Measurements from ENCODE around the gene B4GALNT2. TPM values are rescaled to one million over a fixed set of nuclear protein-coding genes. Genes with fewer than 3 reads are reported as not detected.
A peak's percentile ranks its signal among the peaks of the same experiment; 100 is the strongest.

The B4GALNT2 gene
- total and polyA plus RNA-seq, 2 of the 13 experiments (the other 11 are each of a cell fraction or from before 2014, with no cell fraction given): not detected

DNA sequence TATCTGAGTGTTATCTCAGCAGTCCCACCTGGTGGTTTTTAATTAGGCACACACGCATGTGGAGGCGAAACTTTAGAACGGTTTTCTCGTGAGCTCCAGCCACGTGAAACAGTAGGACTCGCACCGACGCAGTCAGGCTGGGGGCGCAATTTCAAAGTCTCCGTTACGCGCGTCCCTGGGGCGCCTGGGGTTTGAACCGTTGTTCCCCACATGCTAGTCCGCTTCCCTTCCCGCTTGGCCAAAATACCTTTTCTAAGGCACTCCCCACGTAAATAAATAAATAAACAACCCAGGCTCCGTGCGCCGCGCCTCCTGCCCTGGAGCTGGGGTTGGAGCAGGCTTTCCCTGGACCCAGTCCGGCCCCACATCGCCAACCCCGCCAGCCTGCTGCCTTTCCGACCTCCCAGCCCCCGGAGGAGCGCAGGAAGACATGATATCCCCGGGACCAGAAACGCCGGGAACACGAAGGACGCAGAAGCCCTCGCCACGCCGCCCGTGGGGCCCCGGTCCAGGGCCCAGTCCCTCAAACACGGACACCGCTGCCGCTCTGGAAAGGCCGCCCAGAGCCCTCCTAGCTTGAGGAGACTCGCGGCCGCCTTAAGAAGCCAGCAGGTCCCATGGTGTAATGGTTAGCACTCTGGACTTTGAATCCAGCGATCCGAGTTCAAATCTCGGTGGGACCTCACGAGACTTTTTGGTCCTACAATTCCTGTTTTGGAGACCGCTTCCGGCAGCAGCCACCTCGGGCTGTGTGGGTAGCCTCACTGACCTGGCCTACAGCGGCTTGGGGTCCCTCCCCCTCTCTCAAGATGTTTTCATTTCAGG, 59.6 kb downstream of the B4GALNT2 start (continued):
- TF ChIP-seq, protein P1, sequence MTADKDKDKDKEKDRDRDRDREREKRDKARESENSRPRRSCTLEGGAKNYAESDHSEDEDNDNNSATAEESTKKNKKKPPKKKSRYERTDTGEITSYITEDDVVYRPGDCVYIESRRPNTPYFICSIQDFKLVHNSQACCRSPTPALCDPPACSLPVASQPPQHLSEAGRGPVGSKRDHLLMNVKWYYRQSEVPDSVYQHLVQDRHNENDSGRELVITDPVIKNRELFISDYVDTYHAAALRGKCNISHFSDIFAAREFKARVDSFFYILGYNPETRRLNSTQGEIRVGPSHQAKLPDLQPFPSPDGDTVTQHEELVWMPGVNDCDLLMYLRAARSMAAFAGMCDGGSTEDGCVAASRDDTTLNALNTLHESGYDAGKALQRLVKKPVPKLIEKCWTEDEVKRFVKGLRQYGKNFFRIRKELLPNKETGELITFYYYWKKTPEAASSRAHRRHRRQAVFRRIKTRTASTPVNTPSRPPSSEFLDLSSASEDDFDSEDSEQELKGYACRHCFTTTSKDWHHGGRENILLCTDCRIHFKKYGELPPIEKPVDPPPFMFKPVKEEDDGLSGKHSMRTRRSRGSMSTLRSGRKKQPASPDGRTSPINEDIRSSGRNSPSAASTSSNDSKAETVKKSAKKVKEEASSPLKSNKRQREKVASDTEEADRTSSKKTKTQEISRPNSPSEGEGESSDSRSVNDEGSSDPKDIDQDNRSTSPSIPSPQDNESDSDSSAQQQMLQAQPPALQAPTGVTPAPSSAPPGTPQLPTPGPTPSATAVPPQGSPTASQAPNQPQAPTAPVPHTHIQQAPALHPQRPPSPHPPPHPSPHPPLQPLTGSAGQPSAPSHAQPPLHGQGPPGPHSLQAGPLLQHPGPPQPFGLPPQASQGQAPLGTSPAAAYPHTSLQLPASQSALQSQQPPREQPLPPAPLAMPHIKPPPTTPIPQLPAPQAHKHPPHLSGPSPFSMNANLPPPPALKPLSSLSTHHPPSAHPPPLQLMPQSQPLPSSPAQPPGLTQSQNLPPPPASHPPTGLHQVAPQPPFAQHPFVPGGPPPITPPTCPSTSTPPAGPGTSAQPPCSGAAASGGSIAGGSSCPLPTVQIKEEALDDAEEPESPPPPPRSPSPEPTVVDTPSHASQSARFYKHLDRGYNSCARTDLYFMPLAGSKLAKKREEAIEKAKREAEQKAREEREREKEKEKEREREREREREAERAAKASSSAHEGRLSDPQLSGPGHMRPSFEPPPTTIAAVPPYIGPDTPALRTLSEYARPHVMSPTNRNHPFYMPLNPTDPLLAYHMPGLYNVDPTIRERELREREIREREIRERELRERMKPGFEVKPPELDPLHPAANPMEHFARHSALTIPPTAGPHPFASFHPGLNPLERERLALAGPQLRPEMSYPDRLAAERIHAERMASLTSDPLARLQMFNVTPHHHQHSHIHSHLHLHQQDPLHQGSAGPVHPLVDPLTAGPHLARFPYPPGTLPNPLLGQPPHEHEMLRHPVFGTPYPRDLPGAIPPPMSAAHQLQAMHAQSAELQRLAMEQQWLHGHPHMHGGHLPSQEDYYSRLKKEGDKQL (CRISPR knock-in tag; IDR thresholded peaks at IDR 0.05; ENCODE audit: low read depth): no peak; the same call in 1 of the 2 replicates
- TF ChIP-seq LCORL (IDR thresholded peaks at IDR 0.05): peak; percentile 2; the same call in 1 of the 2 replicates
- peak; percentile 57; the same call in 1 of the 2 replicates for TF ChIP-seq LCORL (CRISPR knock-in tag; IDR thresholded peaks at IDR 0.05)
- TF ChIP-seq, protein P2, sequence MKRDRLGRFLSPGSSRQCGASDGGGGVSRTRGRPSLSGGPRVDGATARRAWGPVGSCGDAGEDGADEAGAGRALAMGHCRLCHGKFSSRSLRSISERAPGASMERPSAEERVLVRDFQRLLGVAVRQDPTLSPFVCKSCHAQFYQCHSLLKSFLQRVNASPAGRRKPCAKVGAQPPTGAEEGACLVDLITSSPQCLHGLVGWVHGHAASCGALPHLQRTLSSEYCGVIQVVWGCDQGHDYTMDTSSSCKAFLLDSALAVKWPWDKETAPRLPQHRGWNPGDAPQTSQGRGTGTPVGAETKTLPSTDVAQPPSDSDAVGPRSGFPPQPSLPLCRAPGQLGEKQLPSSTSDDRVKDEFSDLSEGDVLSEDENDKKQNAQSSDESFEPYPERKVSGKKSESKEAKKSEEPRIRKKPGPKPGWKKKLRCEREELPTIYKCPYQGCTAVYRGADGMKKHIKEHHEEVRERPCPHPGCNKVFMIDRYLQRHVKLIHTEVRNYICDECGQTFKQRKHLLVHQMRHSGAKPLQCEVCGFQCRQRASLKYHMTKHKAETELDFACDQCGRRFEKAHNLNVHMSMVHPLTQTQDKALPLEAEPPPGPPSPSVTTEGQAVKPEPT (CRISPR knock-in tag; IDR thresholded peaks at IDR 0.05; ENCODE audit: low read depth): peak; percentile 76
- no peak; the same call in 1 of the 2 replicates for TF ChIP-seq KDM6A (CRISPR knock-in tag; IDR thresholded peaks at IDR 0.05; ENCODE audit: low read depth)
- TF ChIP-seq ATF7-NPFF (CRISPR knock-in tag; IDR thresholded peaks at IDR 0.05; ENCODE audit: low read depth): peak; percentile 86
- TF ChIP-seq GATAD1 (CRISPR knock-in tag; IDR thresholded peaks at IDR 0.05): no peak; the same call in none of the 2 replicates
- no peak for TF ChIP-seq KLF9 (CRISPR knock-in tag; IDR thresholded peaks at IDR 0.05; ENCODE audit: low read depth)
- TF ChIP-seq HMG20B (CRISPR knock-in tag; conservative IDR thresholded peaks at IDR 0.05): peak; percentile 57; the same call in 1 of the 2 replicates
- TF ChIP-seq ZNF256 (CRISPR knock-in tag; conservative IDR thresholded peaks at IDR 0.05): peak; percentile 89
- peak; percentile 90 for TF ChIP-seq CCAR2 (optimal IDR thresholded peaks at IDR 0.05; ENCODE audit: low read depth, low read length)
- TF ChIP-seq, protein P3, sequence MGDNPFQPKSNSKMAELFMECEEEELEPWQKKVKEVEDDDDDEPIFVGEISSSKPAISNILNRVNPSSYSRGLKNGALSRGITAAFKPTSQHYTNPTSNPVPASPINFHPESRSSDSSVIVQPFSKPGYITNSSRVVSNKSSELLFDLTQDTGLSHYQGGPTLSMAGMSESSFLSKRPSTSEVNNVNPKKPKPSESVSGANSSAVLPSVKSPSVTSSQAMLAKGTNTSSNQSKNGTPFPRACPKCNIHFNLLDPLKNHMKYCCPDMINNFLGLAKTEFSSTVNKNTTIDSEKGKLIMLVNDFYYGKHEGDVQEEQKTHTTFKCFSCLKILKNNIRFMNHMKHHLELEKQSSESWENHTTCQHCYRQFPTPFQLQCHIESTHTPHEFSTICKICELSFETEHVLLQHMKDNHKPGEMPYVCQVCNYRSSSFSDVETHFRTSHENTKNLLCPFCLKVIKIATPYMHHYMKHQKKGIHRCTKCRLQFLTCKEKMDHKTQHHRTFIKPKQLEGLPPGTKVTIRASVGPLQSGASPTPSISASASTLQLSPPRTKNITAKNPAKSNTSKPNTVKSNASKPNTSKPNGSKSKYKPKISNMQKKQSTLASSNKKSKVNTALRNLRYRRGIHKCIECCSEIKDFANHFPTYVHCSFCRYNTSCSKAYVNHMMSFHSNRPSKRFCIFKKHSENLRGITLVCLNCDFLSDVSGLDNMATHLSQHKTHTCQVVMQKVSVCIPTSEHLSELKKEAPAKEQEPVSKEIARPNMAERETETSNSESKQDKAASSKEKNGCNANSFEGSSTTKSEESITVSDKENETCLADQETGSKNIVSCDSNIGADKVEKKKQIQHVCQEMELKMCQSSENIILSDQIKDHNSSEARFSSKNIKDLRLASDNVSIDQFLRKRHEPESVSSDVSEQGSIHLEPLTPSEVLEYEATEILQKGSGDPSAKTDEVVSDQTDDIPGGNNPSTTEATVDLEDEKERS (CRISPR knock-in tag; IDR thresholded peaks at IDR 0.05): no peak; the same call in 1 of the 2 replicates
- TF ChIP-seq SMAD9 (CRISPR knock-in tag; IDR thresholded peaks at IDR 0.05): peak; percentile 90
- TF ChIP-seq ZNF136 (CRISPR knock-in tag; IDR thresholded peaks at IDR 0.05; ENCODE audit: low read depth): peak; percentile 81; the same call in 1 of the 2 replicates
